Vagina (tissue), 2 donors: ENCODE results near the gene PTK7.

Source experiments
- POLR2A ChIP-seq, 2 donors: fragments of 450-650 bp; IDR thresholded peaks; one replicate each; pipeline ENCODE4 v1.6.1; 2017; ENCODE audit warnings: antibody characterized with exemption in 2 of 2, mild to moderate bottlenecking in 2 of 2, moderate library complexity in 2 of 2
- TF ChIP-seq, protein P1 (sequence below), 3 experiments: fragments of 450-650 bp in 2 of 3; fragments of 200-600 bp in 1 of 3; sonication (generic) in 1 of 3; IDR thresholded peaks; one replicate each; pipeline ENCODE4 v1.5.1; 2017 to 2019; ENCODE audit warnings: antibody characterized with exemption in 3 of 3, mild to moderate bottlenecking in 2 of 3, moderate library complexity in 2 of 3

DNA sequence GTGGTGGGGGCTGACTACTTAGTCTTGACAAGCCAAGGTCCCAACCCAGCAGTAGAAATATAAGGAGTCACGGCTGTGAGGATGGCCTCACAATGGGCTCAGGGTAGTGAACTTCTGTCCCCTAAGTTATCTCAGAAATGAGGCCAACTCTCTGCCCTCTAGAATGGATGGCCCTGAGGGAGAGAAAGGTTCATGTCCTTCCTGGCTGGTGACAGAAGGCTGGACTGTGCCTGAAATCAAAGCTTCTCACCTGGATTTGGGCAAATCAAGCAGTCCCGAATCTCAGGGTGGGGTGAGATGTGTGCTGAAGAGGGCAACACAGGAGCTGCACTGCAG lies 42.0 kb upstream of the PTK7 start:
- TF ChIP-seq, protein P1, sequence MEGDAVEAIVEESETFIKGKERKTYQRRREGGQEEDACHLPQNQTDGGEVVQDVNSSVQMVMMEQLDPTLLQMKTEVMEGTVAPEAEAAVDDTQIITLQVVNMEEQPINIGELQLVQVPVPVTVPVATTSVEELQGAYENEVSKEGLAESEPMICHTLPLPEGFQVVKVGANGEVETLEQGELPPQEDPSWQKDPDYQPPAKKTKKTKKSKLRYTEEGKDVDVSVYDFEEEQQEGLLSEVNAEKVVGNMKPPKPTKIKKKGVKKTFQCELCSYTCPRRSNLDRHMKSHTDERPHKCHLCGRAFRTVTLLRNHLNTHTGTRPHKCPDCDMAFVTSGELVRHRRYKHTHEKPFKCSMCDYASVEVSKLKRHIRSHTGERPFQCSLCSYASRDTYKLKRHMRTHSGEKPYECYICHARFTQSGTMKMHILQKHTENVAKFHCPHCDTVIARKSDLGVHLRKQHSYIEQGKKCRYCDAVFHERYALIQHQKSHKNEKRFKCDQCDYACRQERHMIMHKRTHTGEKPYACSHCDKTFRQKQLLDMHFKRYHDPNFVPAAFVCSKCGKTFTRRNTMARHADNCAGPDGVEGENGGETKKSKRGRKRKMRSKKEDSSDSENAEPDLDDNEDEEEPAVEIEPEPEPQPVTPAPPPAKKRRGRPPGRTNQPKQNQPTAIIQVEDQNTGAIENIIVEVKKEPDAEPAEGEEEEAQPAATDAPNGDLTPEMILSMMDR (IDR thresholded peaks at IDR 0.05), result no peak
- no peak for TF ChIP-seq POLR2A (IDR thresholded peaks at IDR 0.05)
